HG03460 (cell line): ENCODE measurements around the gene TOX2.
"Not testable (repeated sequence)": the region's sequence is repeated elsewhere in the genome, so short reads cannot be mapped to it uniquely, and the experiment has no call there.

ENCODE experiments used
- ATAC-seq: cut with Tn5 transposase; IDR thresholded peaks from one replicate; pipeline ENCODE4 v1.9.1; 2021; ENCODE audit not compliant: unreplicated experiment

TOX2 gene

DNA sequence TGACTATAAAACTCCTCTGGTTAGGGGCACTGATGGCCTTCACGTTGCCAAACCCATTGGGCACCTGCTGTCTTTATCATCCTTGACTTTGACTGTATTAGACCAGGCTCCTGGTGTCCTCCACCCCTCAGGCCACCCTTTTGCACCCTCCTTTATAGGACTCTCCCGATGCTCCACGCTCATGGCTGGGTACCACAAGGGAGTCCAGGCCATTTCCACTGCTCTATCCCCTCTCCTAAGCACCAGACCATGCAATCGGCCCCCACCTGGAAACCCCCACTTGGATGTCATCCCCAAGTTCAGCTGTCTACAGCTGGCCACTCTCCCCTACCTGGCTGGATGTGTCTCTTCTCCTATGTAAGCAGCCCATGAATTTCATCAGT lies 115.2 kb downstream of the TOX2 start:
- no peak for ATAC-seq

DNA sequence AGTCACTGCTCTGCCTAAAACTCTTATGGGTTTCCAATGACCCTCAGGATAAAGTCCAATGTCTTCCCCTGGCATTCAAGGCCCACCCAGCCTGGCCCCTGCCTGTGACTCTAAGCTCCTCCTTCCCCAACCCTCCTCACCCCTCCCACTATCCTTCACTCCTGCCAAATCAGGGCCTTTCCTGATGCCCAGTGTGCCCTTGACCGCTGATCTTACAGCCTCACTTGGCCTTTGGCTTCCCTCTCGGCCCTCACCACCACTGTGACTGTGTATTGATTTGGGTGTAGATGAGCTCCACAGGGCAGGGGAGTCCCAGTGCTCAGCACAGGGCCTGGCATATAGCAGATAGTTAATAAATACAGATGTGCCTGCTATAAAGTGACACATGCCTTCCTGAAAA lies 115.7 kb downstream of the TOX2 start:
- ATAC-seq: no peak

DNA sequence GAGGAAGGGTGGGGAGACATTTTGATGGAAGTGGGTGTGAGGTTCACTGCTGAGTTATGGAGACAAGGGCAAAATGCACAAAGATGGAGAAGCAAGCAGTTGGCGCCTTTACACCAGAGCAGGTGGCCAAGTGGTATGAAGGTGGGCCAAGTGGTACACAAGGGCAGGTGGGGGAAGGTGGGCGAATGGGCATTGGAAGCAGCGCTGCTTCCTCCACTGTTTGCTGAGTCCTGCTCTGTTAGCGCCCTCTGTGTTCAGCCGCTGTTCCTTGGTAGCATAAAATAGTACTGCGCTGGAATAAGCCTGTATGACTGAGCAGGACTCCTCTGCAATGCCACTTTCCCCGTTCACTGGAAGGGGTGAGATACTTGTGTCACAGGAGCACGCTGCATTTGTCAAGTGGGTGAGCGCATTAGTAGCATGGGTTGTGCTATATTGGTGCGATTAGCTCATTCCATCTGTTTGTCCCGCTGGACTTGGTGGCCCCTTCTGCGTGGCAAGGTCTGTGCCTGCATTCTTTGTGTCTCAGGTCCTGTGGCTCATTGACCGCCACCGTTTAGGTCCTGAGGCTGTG lies 116.4 kb downstream of the TOX2 start:
- no peak for ATAC-seq

DNA sequence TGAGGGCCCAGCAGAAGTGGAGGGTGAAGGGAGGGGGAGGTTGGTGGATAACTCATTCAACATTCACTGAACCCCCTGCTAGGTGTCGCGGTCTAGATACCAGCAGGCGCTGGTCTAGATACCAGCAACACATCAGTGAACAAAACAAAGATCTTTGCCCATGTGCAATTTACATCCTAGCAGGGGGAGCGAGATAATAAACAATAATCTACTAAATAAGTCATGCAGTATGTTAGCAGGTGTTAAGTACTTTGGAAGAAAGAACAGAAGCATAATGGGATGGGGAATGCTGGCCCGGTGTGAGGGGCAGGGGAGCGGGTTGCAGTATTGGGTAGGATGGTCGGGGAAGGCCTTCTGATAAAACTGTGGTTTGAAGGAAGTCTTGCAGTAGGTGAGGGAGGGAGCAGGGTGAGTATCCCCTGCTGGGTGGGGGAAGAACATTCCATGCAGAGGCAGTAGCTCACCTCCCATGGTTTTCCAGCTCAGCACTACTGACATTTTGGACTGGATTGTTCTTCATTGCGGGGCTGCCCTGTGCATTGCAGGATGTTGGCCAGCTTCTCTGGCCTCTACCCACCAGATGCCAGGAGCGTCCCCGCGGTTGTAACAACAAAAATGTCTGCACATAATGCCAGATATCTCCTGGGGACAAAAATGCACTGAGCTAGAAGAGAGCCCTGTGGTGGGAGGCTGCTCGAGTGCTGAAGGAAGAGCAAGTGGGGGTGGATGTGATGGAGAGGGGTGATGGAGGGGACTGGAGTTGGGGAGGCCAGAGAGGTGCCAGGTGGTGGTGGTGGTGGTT lies 117.3 kb downstream of the TOX2 start:
- ATAC-seq: no peak

DNA sequence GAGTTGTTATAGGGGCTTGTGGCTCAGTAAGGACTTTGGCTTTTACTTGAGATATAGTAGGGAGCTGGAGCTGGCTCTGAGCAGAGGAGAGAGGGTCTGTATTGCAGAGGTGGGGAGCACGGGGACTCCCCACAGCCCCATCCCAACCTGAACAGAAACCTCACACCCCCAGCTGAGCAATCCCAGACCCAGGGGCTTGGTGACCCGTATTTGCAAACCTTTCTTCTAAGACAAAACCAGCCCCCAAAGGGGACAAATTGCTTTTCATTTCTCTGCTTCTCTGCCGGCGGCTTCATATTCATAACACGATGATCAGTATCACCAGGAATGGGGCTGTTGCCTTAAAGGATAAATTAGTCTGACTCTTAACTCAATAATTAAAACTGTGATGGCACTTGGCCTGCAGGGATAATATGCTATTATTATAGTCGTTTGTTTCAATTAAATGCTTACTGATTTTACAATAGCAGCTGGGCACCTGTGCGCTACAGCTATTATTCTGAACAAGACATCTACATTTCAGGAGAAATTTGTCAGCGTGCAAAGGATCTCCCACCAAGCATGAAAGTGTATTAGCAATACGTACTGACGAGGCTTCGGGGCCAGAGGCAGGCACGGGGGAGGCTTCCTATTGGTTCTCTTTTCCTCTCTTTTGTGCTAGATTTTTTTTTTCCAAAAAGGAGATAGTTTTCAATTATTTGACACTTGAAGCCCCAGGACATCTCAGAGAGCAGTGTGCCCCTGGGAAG lies 118.1 kb downstream of the TOX2 start:
- no peak for ATAC-seq

DNA sequence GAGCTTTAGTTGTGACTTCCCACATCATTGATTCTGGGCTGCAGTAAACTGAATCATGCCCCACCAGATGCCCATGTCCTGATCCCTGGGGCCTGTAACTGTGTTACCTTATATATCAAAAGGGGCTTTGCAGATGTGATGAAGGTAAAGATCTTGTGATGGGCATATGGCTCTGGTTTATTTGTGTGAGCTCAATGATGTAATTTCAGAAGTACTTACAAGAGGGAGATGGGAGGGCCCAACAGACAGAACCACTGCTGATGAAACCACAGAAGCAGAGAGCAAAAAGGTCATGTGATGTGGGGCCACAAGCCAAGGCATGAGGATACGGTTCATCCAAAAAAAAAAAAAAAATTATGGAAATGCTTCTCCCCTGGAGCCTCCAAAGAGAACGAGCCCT lies 118.7 kb downstream of the TOX2 start:
- ATAC-seq: no peak

DNA sequence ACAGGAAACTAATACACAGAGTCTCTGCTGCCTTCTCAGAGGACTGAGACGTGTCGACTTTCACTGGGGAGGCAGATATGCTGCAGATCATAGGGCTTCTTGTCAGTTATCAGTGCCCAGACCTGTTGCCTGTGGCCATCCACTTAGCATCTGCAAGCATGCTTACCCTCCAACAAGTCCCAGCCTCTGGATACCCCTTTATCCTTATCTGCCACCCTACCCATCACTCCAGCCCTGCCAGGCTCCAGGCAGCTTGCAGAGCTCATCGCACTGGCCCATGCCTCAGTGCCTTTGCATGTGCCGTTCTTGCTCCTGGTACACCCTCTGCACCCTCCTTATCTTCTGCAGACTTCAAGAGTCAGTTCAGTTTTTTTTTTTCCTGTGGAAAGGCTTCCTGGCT lies 119.2 kb downstream of the TOX2 start:
- no peak for ATAC-seq

DNA sequence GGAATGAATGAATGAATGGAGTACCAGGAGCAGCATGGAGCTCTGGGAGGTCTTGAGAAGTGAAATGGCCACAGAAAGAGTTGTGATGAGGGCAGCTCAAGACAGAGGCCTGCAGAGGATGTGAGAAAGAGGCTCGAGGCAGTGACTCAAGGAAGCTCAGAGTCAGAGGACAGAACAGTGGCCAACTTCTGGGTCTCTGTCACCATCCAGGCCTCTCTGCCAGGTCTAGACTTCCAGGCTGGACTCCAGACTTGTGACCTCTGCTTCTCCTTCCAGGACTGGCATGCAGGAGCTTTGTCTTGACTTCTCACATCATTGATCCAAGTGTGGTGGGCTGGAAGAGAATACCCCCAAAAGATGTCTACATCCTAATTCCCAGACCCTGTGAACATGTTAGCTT lies 119.8 kb downstream of the TOX2 start:
- ATAC-seq: no peak

DNA sequence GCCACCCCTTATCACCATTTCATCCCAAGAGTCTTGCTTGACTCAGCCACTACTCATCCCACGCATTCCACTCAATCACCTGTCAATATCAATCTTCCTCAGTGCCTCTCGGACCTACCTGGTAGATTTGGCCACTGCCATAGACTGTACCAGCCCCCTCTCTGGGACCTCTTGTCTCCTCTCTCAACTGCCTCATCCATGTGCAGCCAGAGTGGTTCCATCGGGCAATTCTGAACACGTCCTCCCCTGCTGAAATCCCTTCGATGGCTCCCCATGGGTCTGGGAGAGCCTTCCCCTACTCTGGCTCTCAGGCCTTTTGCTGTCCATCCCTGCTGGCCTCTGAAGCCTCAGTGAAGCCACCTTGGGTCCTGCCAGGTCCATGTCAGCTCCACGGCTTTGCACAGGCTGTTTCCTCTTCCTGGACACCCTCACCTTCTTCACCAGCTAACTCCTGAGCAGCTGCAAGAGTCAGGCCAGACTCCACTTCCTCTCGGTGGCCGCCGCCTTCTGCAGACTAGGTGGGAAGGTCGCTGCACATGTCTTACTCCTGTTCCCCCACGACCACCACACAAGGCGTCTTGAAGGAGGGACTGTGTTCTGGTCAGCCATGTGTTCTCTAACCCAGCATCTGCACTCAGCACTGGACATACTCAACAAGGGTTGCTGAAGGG lies 120.4 kb downstream of the TOX2 start:
- no peak for ATAC-seq

DNA sequence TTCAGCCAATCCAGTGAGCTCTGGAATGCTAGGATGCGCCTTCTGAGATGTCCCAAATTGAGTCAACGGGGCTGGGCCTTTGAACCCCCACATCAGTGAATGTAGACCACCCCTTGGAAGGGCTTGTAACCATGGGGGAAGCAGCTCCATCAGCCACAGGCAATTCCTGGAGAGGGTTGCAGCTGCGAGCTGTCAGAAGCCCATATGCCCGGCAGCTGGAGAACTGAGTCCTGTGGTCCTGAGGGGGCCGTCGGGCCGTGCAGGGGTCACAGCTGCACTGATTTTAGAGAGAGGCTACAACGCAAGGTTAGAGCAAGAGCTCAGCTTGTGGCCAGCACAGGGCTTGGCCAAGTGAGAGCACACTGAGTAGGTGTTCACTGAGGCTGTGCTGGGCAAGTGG lies 121.3 kb downstream of the TOX2 start:
- ATAC-seq: no peak

DNA sequence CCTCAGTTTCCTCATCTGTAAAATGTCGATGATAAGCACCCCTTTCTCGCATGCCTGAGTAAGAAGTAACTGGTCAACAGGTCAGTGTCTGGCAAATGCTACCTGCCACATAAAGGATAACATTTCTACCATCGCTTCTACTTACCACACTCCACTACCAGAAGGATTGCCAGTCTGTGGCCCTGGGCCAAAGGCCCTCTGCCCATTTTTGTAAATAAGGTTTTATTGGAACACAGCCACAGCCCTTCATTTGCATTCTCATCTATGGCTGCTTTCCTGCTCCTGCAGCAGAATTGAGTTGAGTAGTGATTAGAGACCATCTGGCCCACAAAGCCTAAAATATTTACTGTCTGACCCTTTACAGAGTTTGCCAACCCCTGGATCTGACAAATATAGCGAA lies 121.8 kb downstream of the TOX2 start:
- no peak for ATAC-seq

DNA sequence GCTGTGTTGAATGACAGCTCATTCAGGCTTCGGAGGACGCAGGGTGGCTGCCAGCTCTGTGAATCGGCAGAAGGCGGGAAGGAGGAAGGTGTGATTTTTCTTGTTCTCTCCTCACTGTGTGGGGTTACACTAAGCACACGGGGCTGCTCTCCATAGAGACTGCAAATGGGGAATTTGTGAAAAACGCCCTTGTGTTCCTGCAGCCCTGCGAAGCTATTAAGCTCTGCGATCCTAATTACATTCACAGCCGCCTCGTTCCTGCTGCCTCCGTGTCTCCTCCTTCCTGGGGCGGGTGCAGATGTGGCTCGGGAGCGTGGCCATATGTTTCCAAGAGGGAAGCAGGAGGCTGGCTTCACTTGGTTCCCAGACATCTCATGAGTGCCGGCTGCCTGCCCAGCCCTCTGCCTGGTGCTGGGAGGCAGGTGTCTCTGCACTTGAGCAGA lies 124.0 kb downstream of the TOX2 start:
- ATAC-seq: no peak

DNA sequence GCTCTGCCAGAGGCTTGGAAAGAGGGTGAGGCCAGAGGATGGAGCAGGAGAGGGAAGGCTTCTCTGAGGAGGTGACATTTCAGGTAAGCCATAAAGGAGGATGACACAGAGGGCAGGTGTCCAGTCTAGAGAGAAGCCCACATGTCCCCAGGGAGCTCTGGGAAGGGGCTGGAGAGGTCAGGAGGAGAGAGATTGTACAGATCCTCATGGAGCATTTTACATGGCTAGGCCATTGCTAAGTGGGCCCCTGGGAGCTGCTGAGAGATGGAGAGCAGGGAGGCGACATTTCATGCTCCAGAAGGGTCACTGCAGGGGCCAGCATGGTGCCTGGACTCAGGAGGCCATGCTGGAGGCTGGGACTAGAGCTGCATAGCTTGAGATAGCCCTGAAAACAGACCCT lies 124.5 kb downstream of the TOX2 start:
- no peak for ATAC-seq

DNA sequence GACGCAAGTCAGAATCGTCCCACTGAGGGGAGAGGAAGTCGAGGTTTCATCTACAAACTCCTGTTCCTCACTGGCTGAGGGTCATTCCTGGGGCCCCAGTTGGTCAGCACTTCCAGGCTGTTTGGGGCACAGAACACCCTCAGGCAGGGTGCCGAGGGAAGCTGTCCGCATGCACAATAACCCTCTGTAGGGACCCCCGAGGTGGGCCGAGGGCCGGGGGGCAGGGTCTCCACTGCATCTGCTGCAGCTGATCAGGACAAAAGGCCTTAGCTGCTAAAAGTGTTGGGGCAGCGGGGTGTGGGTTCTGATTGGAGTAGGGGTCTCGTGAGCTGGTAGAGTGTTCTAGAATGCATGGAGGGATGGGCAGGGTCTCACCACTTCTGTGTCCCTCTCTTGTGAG lies 125.1 kb downstream of the TOX2 start:
- ATAC-seq: no peak

DNA sequence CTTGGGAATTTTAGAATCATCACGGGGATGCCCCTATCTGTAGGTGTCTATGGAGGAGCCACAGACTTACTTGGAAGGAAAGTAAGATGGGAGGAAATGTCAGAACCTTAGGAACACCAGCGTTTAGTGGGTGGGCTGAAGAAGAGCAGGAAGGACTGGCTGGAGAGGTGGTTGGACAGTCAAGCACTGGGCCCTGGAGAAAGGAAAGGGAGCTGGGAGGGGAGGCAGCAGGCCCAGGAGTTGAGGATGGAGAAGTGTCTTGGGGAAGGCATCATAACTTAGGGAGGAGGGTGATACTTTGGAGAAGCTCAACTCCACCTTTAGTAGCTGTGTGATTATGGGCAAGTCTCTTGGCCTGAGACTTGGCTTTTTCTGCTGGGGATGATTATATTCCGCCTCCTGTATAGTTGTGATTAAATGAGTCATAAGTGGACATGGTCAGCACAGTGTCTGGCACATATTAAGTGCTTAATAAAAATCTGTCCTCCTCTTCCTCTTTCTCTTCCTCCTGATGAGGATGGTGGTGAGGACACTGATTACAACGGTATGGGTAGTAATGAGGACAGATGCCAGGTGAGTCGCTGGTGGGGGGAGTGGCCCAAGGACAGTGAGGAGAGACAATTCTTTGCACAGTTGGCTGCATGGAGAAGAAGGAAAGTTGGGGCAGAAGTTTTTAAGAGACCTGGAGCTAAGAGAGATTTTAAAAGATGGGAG lies 125.7 kb downstream of the TOX2 start:
- ATAC-seq: no peak

DNA sequence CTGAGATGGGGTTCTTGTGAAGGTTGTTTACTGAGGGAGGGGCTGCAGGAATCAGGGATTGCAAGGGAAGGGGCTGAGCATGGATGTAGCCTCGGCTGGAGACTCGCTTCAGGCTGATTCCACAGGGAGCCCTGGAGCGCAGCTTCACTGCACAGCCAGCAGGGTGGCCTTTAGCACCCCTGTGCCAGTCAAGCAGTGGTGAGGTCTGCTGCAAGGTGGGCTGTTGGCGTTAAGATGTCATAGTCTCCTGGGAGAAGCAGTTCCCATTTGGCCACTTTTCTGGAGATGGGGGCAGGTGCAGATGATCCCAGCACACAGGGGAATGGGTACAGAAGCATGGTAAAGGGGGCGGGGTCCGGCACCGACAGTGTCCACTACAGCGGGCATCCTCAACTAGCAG lies 126.3 kb downstream of the TOX2 start:
- ATAC-seq: no peak

DNA sequence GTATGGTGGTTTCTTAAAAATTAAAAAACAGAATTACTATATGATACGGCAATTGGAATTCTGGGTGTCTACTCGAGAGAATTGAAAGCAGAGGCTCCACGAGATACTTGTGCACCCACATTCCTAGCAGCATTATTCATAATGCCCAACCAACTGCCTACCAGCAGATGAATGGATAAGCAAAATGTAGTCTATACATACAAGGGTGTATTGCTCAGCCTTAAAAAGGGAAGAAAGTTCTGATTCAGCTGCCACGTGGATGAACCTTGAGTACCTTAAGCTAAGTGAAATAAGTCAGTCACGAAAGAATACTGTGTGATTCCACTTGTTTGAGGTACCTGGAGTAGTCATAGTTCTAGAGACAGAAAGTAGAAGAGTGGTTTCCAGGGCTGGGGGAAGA lies 130.1 kb downstream of the TOX2 start:
- ATAC-seq: not testable (repeated sequence)

DNA sequence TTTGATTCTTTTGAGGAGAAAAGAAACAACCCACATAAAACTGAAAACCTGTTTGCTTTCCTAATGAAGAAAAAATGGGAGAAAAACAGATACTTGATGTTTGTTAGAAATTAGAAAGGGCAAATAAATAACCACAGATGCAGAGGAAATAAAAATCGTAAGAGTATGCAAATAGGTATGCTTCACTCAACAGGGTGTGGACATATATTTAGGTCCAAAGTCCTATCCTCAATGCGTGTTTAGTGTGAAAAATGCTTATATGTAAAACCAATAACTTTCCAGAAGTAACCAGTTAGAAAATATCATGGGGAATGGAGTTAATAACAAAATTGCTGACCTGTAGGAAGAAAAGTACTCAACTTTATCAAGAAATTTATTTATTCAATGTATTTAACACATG lies 135.7 kb downstream of the TOX2 start:
- no peak for ATAC-seq

DNA sequence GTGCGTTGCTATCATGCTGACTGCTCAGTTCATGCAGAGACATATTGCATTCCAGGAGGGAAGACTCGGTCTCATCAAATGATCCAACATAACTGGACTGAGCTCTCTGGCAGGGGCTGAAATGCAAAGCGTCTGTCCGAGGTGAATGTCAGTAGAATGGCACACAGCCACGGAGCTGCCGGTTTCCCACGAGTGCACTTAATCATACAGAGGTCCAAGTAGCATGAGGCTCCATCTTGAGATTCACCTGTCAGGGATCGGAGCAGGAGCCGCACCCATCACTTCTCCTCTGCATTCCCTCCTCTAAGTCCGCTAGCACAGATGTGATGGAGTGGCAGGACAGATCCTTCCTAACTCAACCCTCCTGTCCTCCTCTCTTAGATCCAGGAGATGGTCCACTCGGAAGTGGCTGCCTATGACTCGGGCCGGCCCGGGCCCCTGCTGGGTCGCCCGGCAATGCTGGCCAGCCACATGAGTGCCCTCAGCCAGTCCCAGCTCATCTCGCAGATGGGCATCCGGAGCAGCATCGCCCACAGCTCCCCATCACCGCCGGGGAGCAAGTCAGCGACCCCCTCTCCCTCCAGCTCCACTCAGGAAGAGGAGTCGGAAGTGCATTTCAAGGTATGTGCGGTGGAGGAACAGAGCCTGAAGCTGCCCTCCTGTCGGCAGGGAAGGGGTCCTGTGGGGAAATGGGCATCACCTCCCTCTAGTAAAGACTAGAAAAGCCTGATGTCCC lies 136.4 kb downstream of the TOX2 start:
- no peak for ATAC-seq

DNA sequence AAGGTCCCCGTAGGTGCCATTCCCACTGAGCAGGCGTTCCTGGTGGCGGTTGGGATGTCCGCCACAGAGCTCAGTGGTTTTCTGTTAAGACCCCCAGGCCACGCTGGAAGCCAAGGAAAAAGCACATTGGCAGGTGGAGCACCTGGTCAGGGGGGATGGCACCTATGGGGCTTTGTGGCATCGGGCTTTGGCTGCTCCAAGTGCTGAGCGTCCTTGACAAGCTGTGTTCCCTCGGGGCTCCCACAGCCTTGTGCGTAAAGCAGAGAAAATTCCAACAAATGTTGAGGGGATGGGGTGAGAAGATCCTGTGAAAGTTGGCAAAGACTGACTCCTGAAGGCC lies 137.0 kb downstream of the TOX2 start:
- no peak for ATAC-seq

DNA sequence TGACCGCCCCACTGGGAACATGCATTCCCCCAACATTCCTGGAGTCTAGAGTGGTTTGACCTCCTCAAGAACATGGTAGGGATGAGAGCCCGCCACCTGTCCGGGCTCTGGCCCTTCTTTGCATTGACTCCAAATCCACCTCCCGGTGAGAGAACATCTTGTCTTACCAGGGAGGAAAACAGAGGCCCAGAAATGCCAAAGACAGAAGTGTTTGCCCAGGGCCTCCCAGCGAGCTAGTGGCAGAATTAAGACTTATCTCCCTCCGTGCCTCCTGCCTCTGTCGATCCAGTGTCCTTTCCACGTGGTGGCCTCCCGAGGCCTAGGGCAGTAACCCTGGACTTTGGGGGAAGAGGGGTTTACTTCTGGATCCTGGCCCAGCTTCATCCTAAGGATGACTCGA lies 137.5 kb downstream of the TOX2 start:
- no peak for ATAC-seq
